ENCODE measurements around the gene TMEM18. TPM values are rescaled to one million over a fixed set of nuclear protein-coding genes. Genes with fewer than 3 reads are reported as not detected.
A peak's percentile ranks its signal among the peaks of the same experiment; 100 is the strongest.

The TMEM18 gene
- total and polyA plus RNA-seq, 2 of the 13 experiments (the other 11 are each of a cell fraction or from before 2014, with no cell fraction given), result 45.9 to 49.4 TPM

GRCh38 chr2:643334-643733, 33.9 kb downstream of the TMEM18 start:
- Histone ChIP-seq H3K4me2 (ENCODE audit: low read depth, low read length) (no peak overlapping the region), H3K4me1 (ENCODE audit: insufficient read depth, low read length) (no peaks in the 10 kb centered on the region), H4K20me1 (ENCODE audit: insufficient read depth, low read length) (no peaks in the 10 kb centered on the region), H3K27me3 (ENCODE audit: control insufficient read depth in 1 of 2, insufficient read depth in 2 of 2, low read length in 2 of 2) (peaks cover 3 to 66% of the 10 kb centered on the region in 2 experiments; a peak in 3 of 5 replicates), H3K27ac (ENCODE audit: extremely low read length, insufficient read depth, low read length) (no peak overlapping the region), H3K79me2 (ENCODE audit: insufficient read depth, low read length) (no peaks in the 10 kb centered on the region), H3K9ac (ENCODE audit: insufficient read depth, low read depth, low read length) (no peak overlapping the region), H3K36me3 (replicated peaks in 1 of 2; ENCODE audit: control insufficient read depth in 1 of 2, insufficient read depth in 2 of 2, low read length in 2 of 2) (no peaks in the 10 kb centered on the region), H3K4me3 (replicated peaks in 1 of 3; ENCODE audit: insufficient read depth in 1 of 3, low read depth in 2 of 3, low read length in 3 of 3) (no peak overlapping the region), H2AFZ (ENCODE audit: low read length) (no peak overlapping the region), H3K9me3 (ENCODE audit: low read length) (no peaks in the 10 kb centered on the region)
- ChIA-PET POLR2A (no interaction called here), CTCF (ENCODE audit: low intra/inter-chr PET ratio, low total read pairs) (no interaction called here)
- ATAC-seq (no peak), FAIRE-seq (no peak), DNase-seq (ENCODE audit: low spot score) (no peak)
- 12% methylated on average over 9 of the region's 10 CpGs for WGBS (ENCODE audit: low lambda C conversion rate)
- in situ Hi-C loops (cut with HindIII; ENCODE audit: extremely low pct_ligation_motif_present, low pct_unique_long_range_greater_than_20kb) (no loop called here), intact Hi-C loops (cut with micrococcal nuclease; ENCODE audit: unreplicated experiment) (no loop called here)
- 0 out of 2 replicates have a peak, but pooled peaks have one; percentile 43 for TF ChIP-seq CREB1 (IDR thresholded peaks at IDR 0.05)
- TF ChIP-seq CREB1 (CRISPR knock-in tag; IDR thresholded peaks at IDR 0.05), result no peak
- TF ChIP-seq ZNF563 (CRISPR knock-in tag; IDR thresholded peaks at IDR 0.05), result no peak
- no TSS peak for BruUV-seq (replicated peaks)

DNA sequence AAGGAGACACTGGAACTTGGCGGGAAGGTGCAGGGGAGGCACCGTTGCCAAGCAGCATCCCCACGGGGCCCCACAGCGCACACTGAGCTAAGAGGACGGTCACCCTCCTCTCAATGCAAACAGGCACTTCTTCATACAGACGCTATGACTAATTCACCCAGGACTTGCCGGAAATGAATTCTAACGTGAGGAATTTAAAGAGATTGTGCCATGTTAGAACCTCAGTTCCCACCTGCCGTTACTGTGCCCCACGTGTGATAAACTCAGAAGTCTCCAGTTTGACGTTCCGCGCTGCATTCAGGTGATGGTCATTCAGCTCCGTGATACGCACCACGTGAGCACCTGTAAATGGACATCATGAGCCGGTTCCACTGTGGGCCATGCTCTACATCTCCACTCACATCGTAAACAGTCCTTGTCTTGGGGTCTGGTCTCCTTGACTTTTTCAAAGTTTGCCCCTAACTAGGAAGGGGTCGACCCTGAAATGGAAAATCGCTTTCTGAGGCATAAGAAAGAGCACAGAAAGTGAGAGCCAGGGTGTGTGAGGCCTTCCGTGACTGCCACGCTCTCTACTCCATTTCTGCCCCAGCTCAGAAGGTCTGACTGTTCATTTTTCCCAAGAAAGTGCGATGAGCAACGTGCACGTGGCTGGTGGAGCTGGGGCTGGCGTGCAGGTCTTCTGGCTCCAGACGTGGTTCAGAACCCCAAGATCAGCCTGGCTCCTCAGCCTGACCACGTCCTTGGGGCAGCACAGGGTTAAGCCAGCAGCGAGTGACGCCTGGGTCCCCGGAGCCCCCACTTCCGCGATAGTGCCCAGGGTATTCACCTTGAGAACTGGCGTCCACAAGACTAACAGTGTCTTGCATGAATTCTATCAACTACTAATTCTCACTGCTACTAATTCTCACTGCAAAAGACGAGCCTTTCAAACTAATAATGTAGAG, 35.1 kb downstream of the TMEM18 start:
- in situ Hi-C loops (cut with HindIII; ENCODE audit: extremely low pct_ligation_motif_present, low pct_unique_long_range_greater_than_20kb) (no loop called here), intact Hi-C loops (cut with micrococcal nuclease; ENCODE audit: unreplicated experiment) (no loop called here)
- H2AFZ ChIP-seq (ENCODE audit: low read length), result no peak overlapping the region
- ChIA-PET CTCF (ENCODE audit: low intra/inter-chr PET ratio, low total read pairs) (no interaction called here), POLR2A (no interaction called here)
- FAIRE-seq (no peak), DNase-seq (ENCODE audit: low spot score) (no peak), ATAC-seq (no peak)
- H3K27me3 ChIP-seq (ENCODE audit: control insufficient read depth in 1 of 2, insufficient read depth in 2 of 2, low read length in 2 of 2), result peaks cover 0 to 54% of the 10 kb centered on the region in 2 experiments; a peak in 3 of 5 replicates
- H4K20me1 ChIP-seq (ENCODE audit: insufficient read depth, low read length), result no peaks in the 10 kb centered on the region
- BruUV-seq (replicated peaks), result no TSS peak
- H3K9ac ChIP-seq (ENCODE audit: insufficient read depth, low read depth, low read length), result no peak overlapping the region
- H3K4me2 ChIP-seq (ENCODE audit: low read depth, low read length), result no peak overlapping the region
- 41% methylated on average over 29 of the region's 35 CpGs for WGBS (ENCODE audit: low lambda C conversion rate)
- no peak overlapping the region for H3K4me3 ChIP-seq (replicated peaks in 1 of 3; ENCODE audit: insufficient read depth in 1 of 3, low read depth in 2 of 3, low read length in 3 of 3)
- no peaks in the 10 kb centered on the region for H3K4me1 ChIP-seq (ENCODE audit: insufficient read depth, low read length)
- no peaks in the 10 kb centered on the region for H3K79me2 ChIP-seq (ENCODE audit: insufficient read depth, low read length)
- H3K9me3 ChIP-seq (ENCODE audit: low read length), result no peaks in the 10 kb centered on the region
- H3K36me3 ChIP-seq (replicated peaks in 1 of 2; ENCODE audit: control insufficient read depth in 1 of 2, insufficient read depth in 2 of 2, low read length in 2 of 2), result no peaks in the 10 kb centered on the region
- TF ChIP-seq ZZZ3 (CRISPR knock-in tag; IDR thresholded peaks at IDR 0.05; ENCODE audit: borderline replicate concordance), result no peak
- H3K27ac ChIP-seq (ENCODE audit: extremely low read length, insufficient read depth, low read length), result no peak overlapping the region

All from HepG2 (cell line).